Endometrium (tissue), 2 donors: Measurements from ENCODE around the gene ATOSB.

Experiments used
- FAIRE-seq: peaks from 2 replicates; lab custom pipeline; 2012; peaks lifted over from hg19 to GRCh38; lab: Jason Lieb, UNC
- donor health status: control.
- donor health status: control.

ATOSB gene

GRCh38 chr9:35054185-35054835 is 61.4 kb downstream of the ATOSB start:
- no peak for FAIRE-seq
